Loucy (cell line): ENCODE results near the gene PLXNB2.

ENCODE experiments used
- H2AFZ ChIP-seq: fragments of 200-600 bp; sonication (generic); 2 replicates; pipeline ENCODE4 v1.6.0; 2016; ENCODE audit warnings: antibody characterized with exemption, mild to moderate bottlenecking, low read length, moderate library complexity
- H3F3A ChIP-seq: fragments of 200-600 bp; 2 replicates; pipeline ENCODE4 v1.6.0; 2016; ENCODE audit warnings: antibody characterized with exemption, low read depth, mild to moderate bottlenecking
- H3K27me3 ChIP-seq: fragments of 200-600 bp; sonication (generic); 2 replicates; pipeline ENCODE4 v1.6.1; 2014; ENCODE audit warnings: low read length, mild to moderate bottlenecking; ENCODE audit not compliant: insufficient read depth, poor library complexity, severe bottlenecking
- H3K36me3 ChIP-seq: fragments of 200-600 bp; sonication (generic); 2 replicates; pipeline ENCODE4 v1.6.1; 2016; ENCODE audit warnings: low read length; ENCODE audit not compliant: insufficient read depth
- H3K4me1 ChIP-seq: fragments of 200-600 bp; sonication (generic); 2 replicates; pipeline ENCODE4 v1.5.1; 2014; ENCODE audit warnings: low read length, mild to moderate bottlenecking; ENCODE audit not compliant: insufficient read depth, poor library complexity, severe bottlenecking
- H3K4me2 ChIP-seq: fragments of 200-600 bp; sonication (generic); 2 replicates; pipeline ENCODE4 v1.6.0; 2014; ENCODE audit warnings: antibody characterized with exemption, low read length, low read depth, mild to moderate bottlenecking; ENCODE audit not compliant: poor library complexity, severe bottlenecking
- H3K4me3 ChIP-seq: fragments of 200-600 bp; sonication (generic); 2 replicates; pipeline ENCODE4 v1.5.1; 2014; ENCODE audit warnings: low read length, mild to moderate bottlenecking, mixed read lengths; ENCODE audit not compliant: poor library complexity, severe bottlenecking
- H3K79me2 ChIP-seq: fragments of 200-600 bp; sonication (generic); 2 replicates; pipeline ENCODE4 v1.6.1; 2014; ENCODE audit warnings: low read length; ENCODE audit not compliant: insufficient read depth
- H3K9ac ChIP-seq: fragments of 200-600 bp; sonication (generic); 2 replicates; pipeline ENCODE4 v1.6.0; 2014; ENCODE audit warnings: mild to moderate bottlenecking, low read depth, low read length, moderate library complexity; ENCODE audit not compliant: poor library complexity, severe bottlenecking
- H3K9me2 ChIP-seq: fragments of 200-600 bp; sonication (generic); replicated peaks from 2 replicates; pipeline ENCODE4 v1.6.1; 2016; ENCODE audit warnings: low read depth, low read length, mixed read lengths
- H3K9me3 ChIP-seq: fragments of 200-600 bp; sonication (generic); 2 replicates; pipeline ENCODE4 v1.6.1; 2014; ENCODE audit warnings: mild to moderate bottlenecking, antibody characterized with exemption, low read length, low read depth; ENCODE audit not compliant: insufficient read depth
- H4K20me1 ChIP-seq: fragments of 200-600 bp; sonication (generic); 2 replicates; pipeline ENCODE4 v1.6.0; 2014; ENCODE audit warnings: antibody characterized with exemption, low read length, mild to moderate bottlenecking; ENCODE audit not compliant: insufficient read depth, poor library complexity, severe bottlenecking
- EZH2phosphoT487 ChIP-seq: fragments of 200-600 bp; IDR thresholded peaks from 2 replicates; pipeline ENCODE4 v1.6.1; 2018; ENCODE audit warnings: antibody characterized with exemption, mild to moderate bottlenecking, moderate library complexity, borderline replicate concordance
- TF ChIP-seq, protein P1 (sequence below): fragments of 200-600 bp; sonication (generic); conservative IDR thresholded peaks from 2 replicates; pipeline ENCODE4 v1.5.1; 2014; ENCODE audit warnings: mild to moderate bottlenecking, antibody characterized with exemption, low read length

PLXNB2 gene

DNA sequence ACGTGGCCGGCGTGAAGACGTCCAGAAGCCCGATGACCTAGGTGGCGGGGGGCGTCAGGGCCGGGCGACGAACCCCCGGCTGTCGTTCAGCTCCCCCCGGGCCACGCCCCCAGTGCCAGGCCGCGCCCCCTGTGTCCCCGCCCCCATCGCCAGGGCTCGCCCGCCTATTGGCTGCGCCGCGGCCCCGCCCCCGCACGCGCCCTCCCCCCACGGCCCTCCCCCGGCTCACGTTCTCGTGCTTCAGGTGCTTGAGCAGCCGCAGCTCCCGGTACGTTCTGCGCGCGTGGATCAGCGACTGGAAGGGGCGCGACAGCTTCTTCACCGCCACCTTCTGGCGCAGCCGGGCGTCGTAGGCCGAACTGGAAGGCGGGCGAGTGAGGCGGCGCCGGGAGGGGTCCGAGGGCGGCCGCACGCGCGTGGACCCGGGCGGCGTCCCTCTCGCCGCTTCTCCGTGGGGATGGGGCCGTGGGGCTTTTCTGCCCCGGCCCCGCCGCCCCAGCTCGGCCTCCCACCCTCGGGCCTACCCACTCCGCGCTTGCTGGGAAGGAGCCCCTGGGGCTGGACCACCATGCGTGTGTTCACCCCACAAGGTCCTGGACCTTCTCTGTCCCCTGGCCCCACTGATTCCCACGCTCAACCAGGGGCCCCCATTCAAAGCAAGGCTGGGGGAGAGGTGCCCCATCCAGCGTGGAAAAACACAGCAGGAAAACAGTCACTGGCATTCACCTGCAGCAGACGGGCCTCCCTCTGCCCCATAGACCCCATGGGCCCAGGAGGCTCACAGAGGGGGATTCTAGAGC, 39.7 kb downstream of the PLXNB2 start:
- Histone ChIP-seq H3K4me3 (no peak overlapping the region), H3K4me1 (peaks cover 8% of the 10 kb centered on the region), H2AFZ (no peak overlapping the region)

DNA sequence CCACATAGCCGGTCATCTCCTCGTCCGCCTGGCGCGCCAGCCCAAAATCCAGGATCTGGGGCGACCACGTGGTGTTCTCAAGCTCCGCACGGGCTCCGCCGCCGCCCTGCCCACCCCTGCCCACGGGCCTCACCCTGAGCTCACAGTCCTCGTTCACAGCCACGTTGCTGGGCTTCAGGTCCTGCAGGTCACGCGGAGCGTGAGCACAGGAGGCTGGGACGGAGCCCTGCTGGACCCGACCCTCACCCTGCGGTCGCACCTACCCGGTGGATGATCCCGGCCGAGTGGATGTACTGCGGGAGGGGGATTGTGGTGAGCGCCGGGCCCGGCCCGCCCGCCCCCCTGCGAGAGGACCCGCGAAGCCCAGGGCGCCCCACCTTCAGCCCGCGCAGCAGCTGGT, 40.5 kb downstream of the PLXNB2 start:
- Histone ChIP-seq H3K9me2 (no peaks in the 10 kb centered on the region), H3K36me3 (no peaks in the 10 kb centered on the region), H3K9ac (no peak overlapping the region), H3F3A (no peaks in the 10 kb centered on the region), H4K20me1 (no peaks in the 10 kb centered on the region), H3K27me3 (no peaks in the 10 kb centered on the region), H2AFZ (no peak overlapping the region), H3K9me3 (no peaks in the 10 kb centered on the region; the same call in 1 of the 2 replicates), H3K4me3 (no peak overlapping the region), H3K4me1 (peaks cover 8% of the 10 kb centered on the region), H3K4me2 (no peak overlapping the region), H3K79me2 (no peaks in the 10 kb centered on the region)
- TF ChIP-seq EZH2phosphoT487, result no peak
- TF ChIP-seq, protein P1, sequence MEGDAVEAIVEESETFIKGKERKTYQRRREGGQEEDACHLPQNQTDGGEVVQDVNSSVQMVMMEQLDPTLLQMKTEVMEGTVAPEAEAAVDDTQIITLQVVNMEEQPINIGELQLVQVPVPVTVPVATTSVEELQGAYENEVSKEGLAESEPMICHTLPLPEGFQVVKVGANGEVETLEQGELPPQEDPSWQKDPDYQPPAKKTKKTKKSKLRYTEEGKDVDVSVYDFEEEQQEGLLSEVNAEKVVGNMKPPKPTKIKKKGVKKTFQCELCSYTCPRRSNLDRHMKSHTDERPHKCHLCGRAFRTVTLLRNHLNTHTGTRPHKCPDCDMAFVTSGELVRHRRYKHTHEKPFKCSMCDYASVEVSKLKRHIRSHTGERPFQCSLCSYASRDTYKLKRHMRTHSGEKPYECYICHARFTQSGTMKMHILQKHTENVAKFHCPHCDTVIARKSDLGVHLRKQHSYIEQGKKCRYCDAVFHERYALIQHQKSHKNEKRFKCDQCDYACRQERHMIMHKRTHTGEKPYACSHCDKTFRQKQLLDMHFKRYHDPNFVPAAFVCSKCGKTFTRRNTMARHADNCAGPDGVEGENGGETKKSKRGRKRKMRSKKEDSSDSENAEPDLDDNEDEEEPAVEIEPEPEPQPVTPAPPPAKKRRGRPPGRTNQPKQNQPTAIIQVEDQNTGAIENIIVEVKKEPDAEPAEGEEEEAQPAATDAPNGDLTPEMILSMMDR, result no peak

More for the DNA sequence above, 39.7 kb downstream of the PLXNB2 start:
- no peaks in the 10 kb centered on the region for H3K36me3 ChIP-seq
- H3K9ac ChIP-seq, result no peak overlapping the region
- no peaks in the 10 kb centered on the region for H4K20me1 ChIP-seq
- no peaks in the 10 kb centered on the region for H3F3A ChIP-seq
- no peak overlapping the region for H3K4me2 ChIP-seq
- no peaks in the 10 kb centered on the region for H3K27me3 ChIP-seq
- no peaks in the 10 kb centered on the region for H3K9me2 ChIP-seq
- TF ChIP-seq EZH2phosphoT487, result no peak
- TF ChIP-seq, protein P1, result no peak
- no peaks in the 10 kb centered on the region for H3K79me2 ChIP-seq
- no peaks in the 10 kb centered on the region; the same call in 1 of the 2 replicates for H3K9me3 ChIP-seq

DNA sequence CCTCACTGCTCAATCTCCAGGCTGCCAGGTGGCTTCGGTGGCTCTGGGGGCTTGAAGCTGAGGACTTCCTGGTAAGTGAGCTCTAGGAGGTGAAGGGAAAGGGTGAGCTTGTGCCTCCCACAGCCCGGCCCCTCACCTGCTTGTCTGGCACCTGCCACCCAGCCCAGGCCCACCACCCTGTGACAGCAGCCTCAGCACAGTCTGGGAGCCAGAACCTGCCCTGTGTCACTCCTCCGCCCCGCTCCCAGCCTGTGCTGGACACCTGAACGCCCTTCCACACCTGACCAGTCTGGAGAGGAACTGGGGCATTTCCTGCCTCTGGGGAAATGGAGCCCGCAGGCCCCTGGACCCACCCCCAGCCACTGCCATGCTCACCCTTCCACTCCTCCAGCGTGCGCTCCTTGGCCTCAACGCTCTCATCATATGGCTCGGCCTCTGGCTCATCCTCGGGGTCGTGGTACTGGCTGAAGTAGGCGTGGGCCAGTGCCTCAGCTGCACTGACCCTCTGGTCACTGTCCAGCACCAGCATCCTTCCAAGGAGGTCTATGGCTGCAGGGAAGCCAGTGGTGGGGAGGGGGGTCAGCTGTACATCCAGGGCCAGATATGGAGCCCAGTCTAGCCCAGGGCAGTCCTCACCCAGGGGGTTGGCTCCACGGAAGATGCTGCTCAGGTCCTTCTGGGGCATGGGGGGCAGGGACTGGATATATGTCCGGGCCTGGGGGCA, 42.3 kb downstream of the PLXNB2 start:
- Histone ChIP-seq H3K4me2 (no peak overlapping the region), H3K36me3 (no peaks in the 10 kb centered on the region), H3K9me3 (no peaks in the 10 kb centered on the region; the same call in 1 of the 2 replicates), H4K20me1 (no peaks in the 10 kb centered on the region), H3K9ac (no peak overlapping the region), H3F3A (no peaks in the 10 kb centered on the region), H3K27me3 (no peaks in the 10 kb centered on the region), H3K4me1 (no peaks in the 10 kb centered on the region), H2AFZ (no peak overlapping the region), H3K79me2 (no peaks in the 10 kb centered on the region), H3K9me2 (no peaks in the 10 kb centered on the region), H3K4me3 (no peak overlapping the region)
- TF ChIP-seq, protein P1, result no peak
- TF ChIP-seq EZH2phosphoT487, result no peak
